ENCODE measurements around the gene ZBTB8OS.

ZBTB8OS gene

DNA sequence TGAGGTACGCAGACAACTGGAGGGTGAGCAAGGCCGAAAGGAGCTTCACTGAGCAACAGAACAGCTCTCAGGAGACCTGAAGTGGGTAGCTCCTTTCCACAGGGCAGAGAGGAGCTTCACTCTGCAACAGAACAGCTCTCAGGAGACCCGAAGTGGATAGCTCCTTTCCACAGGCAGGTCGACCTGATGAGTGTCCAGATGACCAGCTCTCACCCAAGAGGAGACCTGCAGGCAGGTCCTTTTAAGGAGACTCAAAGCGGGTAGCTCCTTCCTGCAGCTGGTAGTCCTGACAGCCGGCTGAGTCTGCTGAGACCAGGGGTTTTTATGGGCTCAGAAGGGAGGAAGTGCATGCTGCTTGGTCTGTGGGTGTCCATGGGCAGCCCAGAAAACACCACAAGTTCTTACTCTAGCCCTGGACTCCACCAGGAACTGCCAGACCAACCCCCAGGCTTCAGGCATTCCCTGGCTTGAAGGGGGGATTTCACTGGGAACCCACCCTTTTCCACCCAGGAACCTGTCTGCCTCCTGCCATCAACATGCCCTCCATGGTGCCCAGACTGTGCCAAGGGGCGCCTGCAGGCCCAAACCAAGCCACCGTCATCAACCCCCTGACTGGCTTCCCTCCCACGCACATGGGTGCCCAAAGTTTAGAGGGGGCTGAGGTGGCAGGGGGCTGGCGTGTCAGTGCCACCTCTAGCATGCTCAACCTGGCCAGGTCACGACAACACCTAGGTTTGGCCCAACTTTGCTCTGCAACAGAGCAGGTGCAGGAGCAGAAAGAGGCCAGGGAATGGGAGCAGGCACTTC is 43.6 kb downstream of the ZBTB8OS start:
- DNase-seq = no peak

DNA sequence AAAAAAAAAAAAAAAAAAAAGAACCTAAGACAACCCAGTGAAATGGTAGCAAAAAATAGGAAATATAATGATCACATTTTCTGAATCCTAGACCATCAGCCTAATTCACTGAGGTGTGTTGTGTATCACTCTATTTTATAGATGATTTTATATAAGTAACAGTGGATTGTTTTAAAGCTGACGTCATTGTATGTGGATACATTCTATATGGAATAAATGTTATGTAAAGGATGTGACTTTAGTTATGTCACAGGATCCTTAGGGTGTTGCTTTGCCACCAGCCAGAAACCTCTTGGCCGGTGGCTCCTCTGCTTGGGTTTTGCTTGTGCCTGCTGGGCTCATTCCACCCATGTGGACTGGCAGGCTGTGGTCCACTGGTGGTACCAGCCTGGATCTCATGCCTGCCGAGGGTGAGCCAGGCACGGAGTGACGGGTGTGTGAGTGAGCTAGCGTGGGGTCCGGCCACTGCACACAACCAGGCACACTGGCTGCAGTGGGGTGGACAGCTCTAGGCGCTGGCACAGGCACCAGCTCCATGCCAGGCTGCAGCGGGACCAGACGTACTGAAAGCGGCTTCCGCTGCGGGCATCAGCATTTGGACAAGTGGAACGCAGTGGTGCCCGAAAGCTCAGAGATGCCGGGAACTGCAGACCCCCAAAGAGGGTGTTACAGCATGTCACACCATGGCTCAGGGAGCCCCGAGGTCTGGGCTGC is 44.5 kb downstream of the ZBTB8OS start:
- no peak for DNase-seq

DNA sequence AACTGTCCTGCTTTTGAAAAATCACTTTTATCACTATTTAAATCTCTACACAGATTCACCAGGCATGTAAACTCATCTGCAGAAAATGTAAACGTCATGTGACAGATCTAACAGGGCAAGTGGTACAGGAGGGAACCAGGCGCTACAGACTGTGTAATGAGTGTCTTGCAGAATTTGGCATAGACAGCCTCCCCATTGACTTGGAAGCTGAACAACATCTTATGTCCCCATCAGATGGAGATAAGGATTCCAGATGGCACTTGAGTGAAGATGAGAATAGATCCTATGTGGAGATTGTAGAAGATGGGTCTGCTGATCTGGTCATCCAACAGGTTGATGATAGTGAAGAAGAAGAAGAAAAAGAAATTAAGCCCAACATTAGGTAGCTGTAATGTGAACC is 50.3 kb downstream of the ZBTB8OS start:
- DNase-seq = no peak

DNA sequence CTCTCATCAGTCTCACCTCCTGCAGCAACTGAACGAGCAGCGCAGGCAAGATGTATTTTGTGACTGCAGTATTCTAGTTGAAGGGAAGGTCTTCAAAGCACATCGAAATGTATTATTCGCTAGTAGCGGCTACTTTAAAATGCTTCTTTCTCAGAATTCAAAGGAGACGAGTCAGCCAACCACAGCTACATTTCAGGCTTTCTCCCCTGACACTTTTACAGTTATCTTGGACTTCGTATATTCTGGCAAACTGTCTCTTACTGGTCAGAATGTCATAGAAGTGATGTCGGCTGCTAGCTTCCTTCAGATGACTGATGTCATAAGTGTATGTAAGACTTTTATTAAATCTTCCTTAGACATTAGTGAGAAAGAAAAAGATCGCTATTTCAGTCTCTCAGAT is 57.4 kb downstream of the ZBTB8OS start:
- no peak for DNase-seq

DNA sequence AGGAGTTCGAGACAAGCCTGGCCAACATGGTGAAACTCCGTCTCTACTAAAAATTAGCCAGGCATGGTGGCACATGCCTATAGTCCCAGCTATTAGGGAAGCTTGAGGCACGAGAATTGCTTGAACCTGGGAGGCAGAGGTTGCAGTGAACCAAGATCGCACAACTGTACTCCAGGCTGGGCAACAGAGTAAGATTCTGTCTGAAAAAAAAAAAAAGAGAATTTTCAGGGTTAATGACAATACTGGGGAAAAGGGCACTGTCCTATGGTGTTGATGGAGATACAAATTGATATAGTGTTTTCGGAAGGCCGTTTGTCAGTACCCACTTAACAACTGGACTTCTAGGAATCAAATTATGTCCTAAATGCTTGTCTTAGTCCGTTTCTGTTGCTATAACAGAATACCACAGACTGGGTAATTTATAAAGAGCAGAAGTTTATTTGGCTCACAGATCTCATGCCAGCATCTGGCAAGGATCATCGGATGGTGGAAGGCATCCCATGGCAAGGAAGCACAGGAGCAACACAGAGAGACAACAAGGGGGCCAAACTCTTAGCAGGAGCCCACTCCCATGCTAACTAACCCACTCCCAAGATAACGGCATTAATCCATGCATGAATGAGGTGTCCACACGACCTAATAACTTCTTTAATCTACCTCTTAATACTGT is 69.9 kb downstream of the ZBTB8OS start:
- no peak for DNase-seq

All from NCI-H2171 treated with DMSO at 0.1 percent for 48 hours (cell line).